Measurements from ENCODE around the gene FRS2.

FRS2 gene

DNA sequence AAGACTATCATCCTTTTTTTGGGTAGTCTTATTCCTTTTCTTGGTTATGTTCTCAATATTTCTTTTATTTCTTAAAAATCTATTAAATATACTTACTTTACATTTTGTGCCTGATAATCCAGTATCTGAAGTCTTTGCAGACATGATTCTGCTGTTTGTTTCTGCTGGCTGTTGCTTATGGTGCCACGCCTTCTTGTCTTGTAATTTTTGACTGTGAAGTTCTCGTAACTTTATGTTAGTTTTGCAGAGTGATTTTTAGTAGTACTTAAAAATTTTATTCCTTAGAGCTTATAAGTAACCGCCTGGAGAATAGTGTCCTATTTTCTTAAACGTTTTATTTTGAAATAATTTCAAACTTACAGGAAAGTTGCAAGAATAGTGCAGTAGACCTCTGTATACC is 10.5 kb downstream of the FRS2 start:
- TF ChIP-seq, protein P1, sequence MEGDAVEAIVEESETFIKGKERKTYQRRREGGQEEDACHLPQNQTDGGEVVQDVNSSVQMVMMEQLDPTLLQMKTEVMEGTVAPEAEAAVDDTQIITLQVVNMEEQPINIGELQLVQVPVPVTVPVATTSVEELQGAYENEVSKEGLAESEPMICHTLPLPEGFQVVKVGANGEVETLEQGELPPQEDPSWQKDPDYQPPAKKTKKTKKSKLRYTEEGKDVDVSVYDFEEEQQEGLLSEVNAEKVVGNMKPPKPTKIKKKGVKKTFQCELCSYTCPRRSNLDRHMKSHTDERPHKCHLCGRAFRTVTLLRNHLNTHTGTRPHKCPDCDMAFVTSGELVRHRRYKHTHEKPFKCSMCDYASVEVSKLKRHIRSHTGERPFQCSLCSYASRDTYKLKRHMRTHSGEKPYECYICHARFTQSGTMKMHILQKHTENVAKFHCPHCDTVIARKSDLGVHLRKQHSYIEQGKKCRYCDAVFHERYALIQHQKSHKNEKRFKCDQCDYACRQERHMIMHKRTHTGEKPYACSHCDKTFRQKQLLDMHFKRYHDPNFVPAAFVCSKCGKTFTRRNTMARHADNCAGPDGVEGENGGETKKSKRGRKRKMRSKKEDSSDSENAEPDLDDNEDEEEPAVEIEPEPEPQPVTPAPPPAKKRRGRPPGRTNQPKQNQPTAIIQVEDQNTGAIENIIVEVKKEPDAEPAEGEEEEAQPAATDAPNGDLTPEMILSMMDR (IDR thresholded peaks at IDR 0.05; ENCODE audit: low read depth, low read length, missing control alignments) = no peak
- DNase-seq (ENCODE audit: extremely low read depth, low read depth) = no peak
- no peak overlapping the region for H3K4me3 ChIP-seq (replicated peaks; ENCODE audit: low read depth, low read length)

DNA sequence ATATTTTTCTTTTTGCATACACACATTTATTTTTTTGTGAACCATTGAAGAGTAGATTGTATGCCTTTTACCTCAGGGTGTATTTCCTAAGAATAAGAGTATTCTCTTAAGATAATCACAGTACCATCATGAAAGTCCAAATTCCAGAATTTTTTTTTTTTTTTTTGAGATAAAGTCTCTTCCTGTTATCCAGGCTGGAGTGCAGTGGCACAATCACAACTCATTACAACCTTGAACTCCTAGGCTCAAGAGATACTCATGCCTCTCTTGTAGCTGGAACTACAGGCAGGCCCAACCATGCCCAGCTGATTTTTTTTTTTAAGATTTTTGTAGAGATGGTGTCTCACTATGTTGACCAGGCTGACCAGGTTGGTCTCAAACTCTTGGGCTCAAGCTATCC is 10.9 kb downstream of the FRS2 start:
- no peak overlapping the region for H3K4me3 ChIP-seq (replicated peaks; ENCODE audit: low read depth, low read length)
- no peak for DNase-seq (ENCODE audit: extremely low read depth, low read depth)
- TF ChIP-seq, protein P1 (IDR thresholded peaks at IDR 0.05; ENCODE audit: low read depth, low read length, missing control alignments) = no peak

DNA sequence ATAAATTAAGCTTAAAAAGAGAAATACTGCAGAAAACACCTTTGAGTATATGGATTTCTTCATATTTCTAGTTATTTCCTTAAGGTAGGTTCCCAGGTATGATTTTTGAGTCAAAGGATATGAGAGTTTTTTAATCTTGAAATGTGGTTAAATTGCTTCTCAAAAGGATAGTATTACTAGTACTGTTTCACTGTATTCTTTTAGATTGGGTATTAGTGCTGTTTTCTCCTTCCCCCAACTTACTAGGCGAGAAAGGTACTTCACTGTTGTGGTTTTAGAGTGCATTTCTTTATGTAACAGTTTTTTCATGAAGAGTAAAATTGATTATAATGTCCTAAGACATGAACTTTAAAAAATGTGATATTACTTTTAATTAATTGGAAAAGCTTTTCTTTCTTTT is 13.5 kb downstream of the FRS2 start:
- no peak for DNase-seq (ENCODE audit: extremely low read depth, low read depth)
- TF ChIP-seq, protein P1 (IDR thresholded peaks at IDR 0.05; ENCODE audit: low read depth, low read length, missing control alignments) = no peak
- no peak overlapping the region for H3K4me3 ChIP-seq (replicated peaks; ENCODE audit: low read depth, low read length)

DNA sequence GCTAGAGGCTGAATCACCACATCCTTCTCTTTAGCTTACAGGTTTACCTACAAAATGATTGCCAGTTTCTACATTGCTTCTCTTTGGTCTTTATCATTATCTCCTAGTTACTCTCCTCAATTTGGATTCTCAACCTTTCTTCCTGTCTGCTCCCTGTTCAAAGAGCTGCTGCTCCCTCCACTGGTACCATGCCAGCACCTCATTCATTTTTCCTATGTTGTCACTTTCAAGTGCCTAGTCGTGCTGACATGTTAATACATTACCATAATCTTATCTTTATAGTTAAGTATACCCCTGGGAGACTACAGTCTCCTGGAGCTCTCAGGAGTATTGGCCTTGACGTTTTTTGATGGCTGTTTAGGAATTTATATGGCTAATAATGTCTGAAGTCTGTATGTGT is 14.2 kb downstream of the FRS2 start:
- H3K4me3 ChIP-seq (replicated peaks; ENCODE audit: low read depth, low read length) = no peak overlapping the region
- DNase-seq (ENCODE audit: extremely low read depth, low read depth) = no peak
- TF ChIP-seq, protein P1 (IDR thresholded peaks at IDR 0.05; ENCODE audit: low read depth, low read length, missing control alignments) = no peak

DNA sequence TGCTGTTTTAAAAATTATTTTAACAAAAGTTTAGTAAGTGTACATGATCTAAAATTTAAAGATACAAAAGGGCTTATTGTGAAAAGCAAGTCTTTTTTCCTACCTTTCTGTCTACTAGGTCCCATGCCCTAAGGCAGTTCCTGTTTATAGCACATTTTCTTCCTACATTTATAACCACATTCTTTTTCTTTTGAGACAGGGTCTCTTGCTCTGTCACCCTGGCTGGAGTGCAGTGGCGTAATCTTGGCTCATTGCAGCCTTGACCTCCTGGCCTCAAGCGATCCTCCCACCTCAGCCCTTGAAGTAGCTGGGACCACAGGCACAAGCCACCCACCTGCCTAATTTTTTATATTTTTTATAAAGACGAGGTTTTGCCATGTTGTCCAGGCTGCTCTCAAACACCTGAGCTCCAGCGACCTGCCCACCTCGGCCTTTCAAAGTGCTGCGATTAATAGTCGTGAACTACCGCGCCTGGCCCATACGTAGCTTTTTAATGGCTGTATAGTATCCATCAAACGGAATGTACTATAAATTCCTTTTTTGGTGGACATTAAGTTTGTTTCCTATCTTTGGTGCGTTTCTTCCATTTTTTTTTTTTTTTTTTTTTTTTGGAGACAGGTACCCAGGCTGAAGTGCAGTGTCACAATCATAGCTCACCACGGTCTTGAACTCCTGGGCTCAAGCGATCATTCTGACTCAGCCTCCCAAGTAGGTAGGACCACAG is 20.9 kb downstream of the FRS2 start:
- TF ChIP-seq, protein P1 (IDR thresholded peaks at IDR 0.05; ENCODE audit: low read depth, low read length, missing control alignments) = no peak
- H3K4me3 ChIP-seq (replicated peaks; ENCODE audit: low read depth, low read length) = no peak overlapping the region
- DNase-seq (ENCODE audit: extremely low read depth, low read depth) = no peak

DNA sequence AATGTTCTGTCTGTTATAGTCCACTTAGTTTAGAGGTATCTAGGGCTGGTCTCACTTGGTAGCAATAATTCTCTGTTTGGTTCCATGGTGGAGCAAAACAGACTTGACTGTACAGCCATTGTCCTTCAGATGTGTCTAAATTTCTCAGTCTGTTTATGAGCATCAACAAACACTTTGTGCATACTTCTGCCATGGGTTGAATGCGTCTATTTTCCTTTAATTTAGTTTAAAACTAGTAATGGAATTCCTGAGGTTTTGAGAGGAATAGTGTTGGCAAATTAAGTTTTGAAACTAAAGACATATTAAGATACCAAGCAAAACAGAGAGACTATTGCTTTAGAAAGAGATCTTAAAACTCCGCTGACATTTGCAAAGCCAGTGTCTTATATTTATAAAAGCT is 22.6 kb downstream of the FRS2 start:
- DNase-seq (ENCODE audit: extremely low read depth, low read depth) = no peak
- TF ChIP-seq, protein P1 (IDR thresholded peaks at IDR 0.05; ENCODE audit: low read depth, low read length, missing control alignments) = no peak
- no peak overlapping the region for H3K4me3 ChIP-seq (replicated peaks; ENCODE audit: low read depth, low read length)

DNA sequence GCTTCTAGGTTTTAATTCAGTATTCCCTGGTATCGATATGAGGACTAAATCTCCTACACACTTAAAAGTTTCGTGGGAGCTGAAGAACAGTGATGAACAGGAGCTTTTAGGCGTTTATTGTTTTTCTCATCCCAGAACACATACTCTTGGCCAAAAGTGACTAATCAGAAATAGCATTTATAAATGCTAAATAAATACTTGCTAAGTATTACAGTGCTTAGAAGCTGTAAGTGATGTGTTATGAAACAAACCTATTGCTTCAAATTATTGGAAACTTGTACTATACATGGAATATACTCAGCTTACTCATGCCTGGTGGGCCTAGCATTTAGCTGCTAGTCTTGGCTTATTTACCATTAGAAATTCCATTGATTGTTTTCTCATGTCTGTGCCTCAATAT is 24.9 kb downstream of the FRS2 start:
- no peak overlapping the region for H3K4me3 ChIP-seq (replicated peaks; ENCODE audit: low read depth, low read length)
- no peak for DNase-seq (ENCODE audit: extremely low read depth, low read depth)
- TF ChIP-seq, protein P1 (IDR thresholded peaks at IDR 0.05; ENCODE audit: low read depth, low read length, missing control alignments) = no peak

All from HFF-Myc (cell line).